NK-92 (cell line): Measurements from ENCODE around the gene HOMER1.
"Not testable (repeated sequence)": the region's sequence is repeated elsewhere in the genome, so short reads cannot be mapped to it uniquely, and the experiment has no call there.

Source experiments
- DNase-seq: peaks from one replicate; lab custom pipeline; 2025; ENCODE audit not compliant: unreplicated experiment; lab: John Stamatoyannopoulos, UW

HOMER1 gene

GRCh38 chr5:79423296-79423695 is 90.6 kb downstream of the HOMER1 start:
- no peak for DNase-seq

GRCh38 chr5:79420248-79420647 is 93.7 kb downstream of the HOMER1 start:
- no peak for DNase-seq

GRCh38 chr5:79418276-79418675 is 95.7 kb downstream of the HOMER1 start:
- DNase-seq: no peak

GRCh38 chr5:79417495-79417894 is 96.4 kb downstream of the HOMER1 start:
- no peak for DNase-seq

GRCh38 chr5:79416499-79416898 is 97.4 kb downstream of the HOMER1 start:
- DNase-seq: no peak

- DNase-seq: no peak
These were observed 100.8 kb downstream of the HOMER1 start for GRCh38 chr5:79413112-79413511.

- no peak for DNase-seq
These were observed 105.9 kb downstream of the HOMER1 start for GRCh38 chr5:79408028-79408427.

GRCh38 chr5:79407591-79407990 is 106.3 kb downstream of the HOMER1 start:
- no peak for DNase-seq

- no peak for DNase-seq
These were observed 112.7 kb downstream of the HOMER1 start for GRCh38 chr5:79401216-79401615.

GRCh38 chr5:79399046-79399445 is 114.9 kb downstream of the HOMER1 start:
- DNase-seq: no peak

- no peak for DNase-seq
These were observed 116.9 kb downstream of the HOMER1 start for GRCh38 chr5:79397080-79397479.

GRCh38 chr5:79396265-79396664 is 117.7 kb downstream of the HOMER1 start:
- no peak for DNase-seq

- no peak for DNase-seq
These were observed 118.6 kb downstream of the HOMER1 start for GRCh38 chr5:79395296-79395695.

- DNase-seq: no peak
These were observed 121.2 kb downstream of the HOMER1 start for GRCh38 chr5:79392776-79393175.

GRCh38 chr5:79386679-79387078 is 127.3 kb downstream of the HOMER1 start:
- no peak for DNase-seq

- DNase-seq: not testable (repeated sequence)
These were observed 128.8 kb downstream of the HOMER1 start for GRCh38 chr5:79385126-79385525.

GRCh38 chr5:79378510-79379186 is 135.3 kb downstream of the HOMER1 start:
- no peak for DNase-seq

GRCh38 chr5:79357398-79357797 is 156.5 kb downstream of the HOMER1 start:
- DNase-seq: no peak

GRCh38 chr5:79349881-79350280 is 164.1 kb downstream of the HOMER1 start:
- no peak for DNase-seq

GRCh38 chr5:79349047-79349446 is 164.9 kb downstream of the HOMER1 start:
- no peak for DNase-seq

GRCh38 chr5:79346420-79346824 is 167.5 kb downstream of the HOMER1 start:
- no peak for DNase-seq

GRCh38 chr5:79333852-79334557 is 179.9 kb downstream of the HOMER1 start:
- no peak for DNase-seq

- DNase-seq: no peak
These were observed 183.9 kb downstream of the HOMER1 start for GRCh38 chr5:79330071-79330470.
